DMS114 treated with DMSO at 0.1 percent for 48 hours (cell line): ENCODE results near the gene SETD3.

Experiments used
- DNase-seq: peaks from one replicate; lab custom pipeline; 2025; ENCODE audit not compliant: unreplicated experiment; lab: John Stamatoyannopoulos, UW

SETD3 gene

GRCh38 chr14:99397698-99398097 is 83.0 kb downstream of the SETD3 start:
- no peak for DNase-seq

DNA sequence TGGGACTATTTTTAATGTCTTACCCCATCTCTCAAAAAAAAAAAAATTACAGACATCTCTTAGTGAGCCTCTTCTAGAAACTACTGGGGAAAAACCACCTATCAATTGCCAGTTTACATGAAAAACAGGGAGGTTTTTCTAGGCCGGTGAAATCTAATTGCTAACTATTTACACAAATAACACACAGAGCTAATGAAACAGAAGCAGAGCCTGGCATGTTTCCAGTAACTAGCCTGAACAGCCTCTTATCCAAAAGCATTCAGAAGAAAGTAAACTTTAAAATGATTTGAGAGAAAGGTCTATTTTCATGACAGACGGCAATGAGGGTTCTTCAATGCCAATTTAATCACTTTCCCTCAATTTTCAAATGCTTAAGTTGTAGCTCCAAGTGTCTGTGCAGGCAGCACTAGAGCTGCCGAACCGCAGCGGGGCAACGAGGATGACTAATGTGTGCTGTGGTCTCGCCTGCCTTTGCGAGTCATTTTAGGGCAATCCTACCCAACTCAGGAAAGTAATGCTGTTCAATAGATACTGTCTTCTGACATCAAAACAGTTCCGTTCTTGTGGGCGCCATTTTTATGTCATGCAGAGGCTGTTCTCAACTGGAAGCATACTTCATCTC is 84.6 kb downstream of the SETD3 start:
- DNase-seq, result no peak

- DNase-seq, result no peak
Observed at GRCh38 chr14:99394602-99395156, 86.0 kb downstream of the SETD3 start.

GRCh38 chr14:99393059-99393655 is 87.5 kb downstream of the SETD3 start:
- DNase-seq, result peak; percentile 15

- DNase-seq, result no peak
Observed at GRCh38 chr14:99391671-99392070, 89.0 kb downstream of the SETD3 start.

DNA sequence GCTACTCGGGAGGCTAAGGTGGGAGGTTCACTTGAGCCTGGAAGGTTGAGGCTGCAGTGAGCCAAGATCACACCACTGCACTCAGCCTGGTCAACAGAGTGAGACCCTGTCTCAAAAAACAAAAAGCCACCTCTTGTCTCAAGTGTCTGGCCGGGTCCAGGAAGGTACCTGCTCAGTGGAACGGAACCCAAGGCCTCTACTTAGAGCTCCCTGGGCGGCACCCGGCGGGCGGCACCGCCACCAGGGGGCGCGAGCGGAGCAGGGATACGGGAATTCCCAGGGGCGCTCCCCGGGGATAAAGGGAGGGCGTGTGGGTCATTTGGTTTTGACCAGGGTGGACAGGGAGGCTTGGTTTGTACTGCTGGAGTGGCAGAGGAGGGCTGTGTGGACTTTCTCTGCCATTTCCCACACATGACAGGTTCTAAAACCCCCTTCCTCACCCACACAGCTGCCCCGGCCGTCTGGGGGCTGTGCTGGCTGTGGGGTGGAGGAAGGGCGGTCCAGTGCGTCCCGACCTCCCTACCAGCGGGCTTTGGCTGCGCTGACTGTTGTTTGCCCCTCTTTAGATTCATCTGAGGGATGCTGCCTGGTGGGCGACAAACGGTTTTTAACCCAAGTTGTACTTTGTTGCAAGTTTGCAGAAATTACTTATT is 91.4 kb downstream of the SETD3 start:
- peak; percentile 7 for DNase-seq

GRCh38 chr14:99388286-99388685 is 92.4 kb downstream of the SETD3 start:
- DNase-seq, result no peak

GRCh38 chr14:99387880-99388279 is 92.8 kb downstream of the SETD3 start:
- DNase-seq, result no peak

GRCh38 chr14:99384450-99385417 is 95.9 kb downstream of the SETD3 start:
- DNase-seq, result no peak

DNA sequence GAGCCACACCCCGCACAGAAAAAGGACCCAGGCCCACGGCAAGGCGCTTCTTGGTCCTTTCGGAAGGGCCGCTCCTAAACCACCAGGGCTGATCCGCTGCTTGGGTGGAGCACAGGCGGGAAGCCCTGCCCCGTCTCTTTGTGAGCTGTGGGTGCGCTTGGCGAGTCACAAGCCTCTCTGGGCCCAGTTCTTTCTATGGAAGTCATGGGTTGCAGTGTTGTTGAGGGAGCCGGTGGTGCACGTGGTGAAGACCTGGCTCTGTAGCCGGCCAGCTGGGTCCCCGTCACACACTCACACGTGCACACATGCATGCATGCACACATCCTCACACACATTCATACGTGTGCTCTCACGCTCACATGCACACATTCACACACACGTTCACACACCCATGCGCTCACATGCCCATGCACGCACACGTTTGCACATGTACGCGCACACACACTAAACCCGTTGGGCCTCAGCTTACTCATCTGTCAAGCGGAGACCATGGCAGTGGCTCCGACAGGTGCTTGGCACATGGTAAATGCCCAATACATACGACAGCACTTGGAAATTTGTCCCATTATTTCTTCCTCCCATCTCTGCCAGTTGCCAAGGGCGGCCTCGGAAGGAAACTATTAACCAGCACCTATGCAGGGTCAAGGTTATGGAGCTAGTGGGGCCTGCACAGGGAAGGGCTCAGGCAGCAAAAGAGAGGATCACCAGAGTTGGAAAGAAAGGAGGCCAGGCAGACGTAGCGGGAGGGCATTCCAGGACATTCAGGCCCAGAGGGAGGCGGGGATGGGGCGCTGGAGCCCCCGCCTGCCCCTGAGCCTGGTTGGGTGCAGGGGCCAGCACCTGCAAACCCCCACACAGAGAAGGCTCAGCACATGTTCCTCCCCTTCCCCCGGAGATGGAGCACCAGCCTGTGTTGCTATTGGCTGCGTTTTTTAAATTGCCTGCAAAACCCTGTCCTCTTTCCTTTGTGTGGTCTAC is 96.9 kb downstream of the SETD3 start:
- DNase-seq, result no peak

GRCh38 chr14:99382781-99383471 is 97.7 kb downstream of the SETD3 start:
- no peak for DNase-seq

GRCh38 chr14:99382071-99382470 is 98.6 kb downstream of the SETD3 start:
- no peak for DNase-seq

GRCh38 chr14:99381688-99382060 is 99.0 kb downstream of the SETD3 start:
- no peak for DNase-seq

DNA sequence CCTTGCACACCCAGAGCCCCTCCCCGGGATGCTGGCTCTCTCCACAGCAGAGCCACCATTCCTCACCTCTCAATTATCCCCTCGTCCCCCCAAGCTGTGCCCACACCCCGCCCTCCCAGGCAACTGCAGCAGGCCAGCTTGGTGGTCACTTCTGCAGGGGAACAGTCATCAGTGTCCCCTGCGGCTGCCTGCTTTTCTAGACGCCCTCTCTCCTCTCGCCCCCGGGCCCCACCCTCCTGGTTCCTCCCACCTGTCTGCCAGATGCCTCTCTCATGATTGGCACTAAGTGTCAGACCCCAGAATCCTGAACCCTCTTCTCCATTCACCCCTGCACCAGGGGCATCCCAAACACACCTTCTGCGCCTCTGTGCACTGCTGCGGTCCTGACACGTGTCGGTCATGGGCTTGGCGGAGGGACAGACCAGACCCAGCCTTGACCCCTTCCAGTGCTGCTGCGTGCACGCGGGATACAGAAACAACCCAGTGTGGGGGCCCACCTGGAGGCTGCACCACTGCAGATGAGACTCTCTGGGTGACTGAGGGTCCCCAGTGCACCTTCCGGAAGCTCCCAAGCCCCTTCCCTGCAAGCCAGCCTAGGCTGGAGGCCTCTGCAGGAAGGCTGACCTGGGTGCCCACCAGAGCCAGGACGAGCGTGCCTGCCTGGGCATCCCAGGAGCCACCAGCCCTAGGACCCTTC is 99.5 kb downstream of the SETD3 start:
- no peak for DNase-seq

GRCh38 chr14:99380402-99380801 is 100.3 kb downstream of the SETD3 start:
- no peak for DNase-seq

DNA sequence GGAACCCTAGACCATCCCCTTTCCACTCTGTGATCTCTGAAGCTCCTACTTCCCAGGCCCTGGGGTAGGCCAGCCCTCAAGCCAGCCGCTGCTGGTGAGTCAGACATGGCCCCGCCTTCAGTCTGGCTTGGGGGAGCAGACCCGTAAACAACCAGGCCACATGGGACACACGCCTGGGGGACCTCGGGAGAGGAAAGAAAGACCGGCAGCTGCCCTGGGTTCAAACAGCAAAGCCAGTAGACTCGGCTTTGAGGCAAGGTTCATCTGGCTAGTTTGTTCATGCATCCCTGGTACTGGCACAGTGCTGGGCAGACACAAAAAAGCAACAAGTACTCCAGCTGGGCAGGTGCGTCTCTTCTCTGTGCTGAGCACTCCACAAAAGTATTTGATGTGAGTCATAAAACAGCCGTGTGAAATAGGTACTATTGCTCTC is 101.9 kb downstream of the SETD3 start:
- no peak for DNase-seq

GRCh38 chr14:99377951-99378350 is 102.7 kb downstream of the SETD3 start:
- DNase-seq, result no peak

DNA sequence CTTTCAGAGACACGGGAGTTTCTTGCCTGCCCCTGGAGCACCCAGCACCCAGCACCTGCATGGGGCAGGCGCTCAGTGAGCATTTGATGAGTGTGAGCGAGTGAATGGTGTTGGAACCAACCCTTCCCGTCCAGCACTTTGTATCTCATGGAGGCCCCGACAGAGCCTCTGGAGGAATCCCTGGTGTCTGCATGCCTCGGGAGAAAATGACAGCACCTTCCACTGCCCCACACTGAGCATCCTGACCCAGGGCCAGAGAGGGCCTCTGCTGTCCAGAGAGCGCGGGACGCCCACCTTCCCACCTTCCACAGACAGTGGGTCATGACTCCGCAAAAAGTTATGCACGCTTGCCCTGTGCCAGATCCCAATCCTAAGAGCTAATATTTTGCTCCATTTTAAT is 105.7 kb downstream of the SETD3 start:
- no peak for DNase-seq
